Measurements from ENCODE around the gene MRTFA. TPM values are rescaled to one million over a fixed set of nuclear protein-coding genes. Genes with fewer than 3 reads are reported as not detected.
"Not testable (repeated sequence)": the region's sequence is repeated elsewhere in the genome, so short reads cannot be mapped to it uniquely, and the experiment has no call there.

MRTFA gene
- total and polyA plus RNA-seq, 3 donors from 2014 or later = 59.5 to 162 (median 158) TPM

GRCh38 chr22:40633036-40633435 lies 3.5 kb downstream of the MRTFA start:
- peaks cover 15% of the 10 kb centered on the region for H3K4me1 ChIP-seq
- 97 to 98% methylated on average over 3 of the region's 3 CpGs for WGBS, 2 donors
- intact Hi-C loops (cut with DNase I; ENCODE audit: low total_unique reads) = no loop called here

GRCh38 chr22:40631925-40632324 lies 4.6 kb downstream of the MRTFA start:
- Histone ChIP-seq H3K27me3 (no peaks in the 10 kb centered on the region), H3K27ac (no peak overlapping the region), H3K4me1 (peaks cover 18% of the 10 kb centered on the region), H3K9me3 (no peaks in the 10 kb centered on the region), H3K4me3 (no peak overlapping the region), H3K36me3 (ENCODE audit: low read depth, missing control alignments) (no peaks in the 10 kb centered on the region)
- no peak for DNase-seq
- 92 to 100% methylated on average over 2 of the region's 2 CpGs for WGBS, 2 donors
- TF ChIP-seq POLR2A (IDR thresholded peaks at IDR 0.05) = no peak
- TF ChIP-seq CTCF (IDR thresholded peaks at IDR 0.05) = no peak
- intact Hi-C loops (cut with DNase I; ENCODE audit: low total_unique reads) = no loop called here

More at GRCh38 chr22:40633036-40633435, 3.5 kb downstream of the MRTFA start:
- Histone ChIP-seq H3K4me3 (no peak overlapping the region), H3K27me3 (no peaks in the 10 kb centered on the region), H3K36me3 (ENCODE audit: low read depth, missing control alignments) (no peaks in the 10 kb centered on the region), H3K9me3 (no peaks in the 10 kb centered on the region), H3K27ac (no peak overlapping the region)
- TF ChIP-seq CTCF (IDR thresholded peaks at IDR 0.05) = no peak
- TF ChIP-seq POLR2A (IDR thresholded peaks at IDR 0.05) = no peak
- DNase-seq = no peak

DNA sequence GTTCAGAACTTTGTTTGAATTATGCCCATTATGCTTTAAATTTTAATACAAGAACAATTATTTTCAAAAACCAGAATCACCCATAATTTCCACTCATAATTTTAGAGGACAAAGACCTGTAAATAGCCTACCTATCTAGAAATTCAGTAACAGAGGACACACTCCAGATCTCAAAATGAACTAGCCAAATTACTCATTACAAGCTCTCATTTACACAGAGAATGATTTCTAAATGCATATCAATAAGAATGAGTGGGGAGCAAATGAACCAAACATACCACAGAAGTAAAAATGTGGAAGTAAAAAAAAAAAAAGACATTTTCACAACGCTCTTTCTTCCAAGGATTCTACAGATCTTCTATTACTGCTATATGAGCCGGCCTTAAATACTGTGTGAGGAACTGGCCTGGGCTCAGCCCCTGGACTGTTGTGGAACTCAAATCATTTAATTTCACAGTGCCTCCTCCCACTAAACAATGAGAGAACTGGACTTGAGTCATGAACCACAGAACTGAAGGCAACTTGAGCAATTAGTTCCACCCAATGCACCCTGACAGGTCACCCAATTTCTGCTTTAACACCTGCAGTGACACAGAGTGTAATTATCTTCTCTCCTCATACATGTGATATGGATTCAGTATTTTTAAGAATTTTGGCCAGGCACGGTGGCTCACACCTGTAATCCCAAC lies 8.0 kb downstream of the MRTFA start:
- peaks cover 11% of the 10 kb centered on the region for H3K4me1 ChIP-seq
- 80 to 84% methylated on average over 3 of the region's 3 CpGs for WGBS, 2 donors
- no peak overlapping the region for H3K27ac ChIP-seq
- H3K36me3 ChIP-seq (ENCODE audit: low read depth, missing control alignments) = no peaks in the 10 kb centered on the region
- H3K27me3 ChIP-seq = no peaks in the 10 kb centered on the region
- H3K9me3 ChIP-seq = no peaks in the 10 kb centered on the region
- intact Hi-C loops (cut with DNase I; ENCODE audit: low total_unique reads) = no loop called here
- no peak overlapping the region for H3K4me3 ChIP-seq
- no peak for DNase-seq
- TF ChIP-seq CTCF (IDR thresholded peaks at IDR 0.05) = no peak
- TF ChIP-seq POLR2A (IDR thresholded peaks at IDR 0.05) = no peak

GRCh38 chr22:40627612-40628011 lies 8.9 kb downstream of the MRTFA start:
- TF ChIP-seq CTCF (IDR thresholded peaks at IDR 0.05) (no peak), POLR2A (IDR thresholded peaks at IDR 0.05) (no peak)
- Histone ChIP-seq H3K27me3 (no peaks in the 10 kb centered on the region), H3K9me3 (no peaks in the 10 kb centered on the region), H3K4me1 (peaks cover 11% of the 10 kb centered on the region), H3K4me3 (no peak overlapping the region), H3K27ac (no peak overlapping the region), H3K36me3 (ENCODE audit: low read depth, missing control alignments) (no peaks in the 10 kb centered on the region)
- intact Hi-C loops (cut with DNase I; ENCODE audit: low total_unique reads) = no loop called here
- 61 to 73% methylated on average over 5 of the region's 5 CpGs for WGBS, 2 donors
- no peak for DNase-seq

DNA sequence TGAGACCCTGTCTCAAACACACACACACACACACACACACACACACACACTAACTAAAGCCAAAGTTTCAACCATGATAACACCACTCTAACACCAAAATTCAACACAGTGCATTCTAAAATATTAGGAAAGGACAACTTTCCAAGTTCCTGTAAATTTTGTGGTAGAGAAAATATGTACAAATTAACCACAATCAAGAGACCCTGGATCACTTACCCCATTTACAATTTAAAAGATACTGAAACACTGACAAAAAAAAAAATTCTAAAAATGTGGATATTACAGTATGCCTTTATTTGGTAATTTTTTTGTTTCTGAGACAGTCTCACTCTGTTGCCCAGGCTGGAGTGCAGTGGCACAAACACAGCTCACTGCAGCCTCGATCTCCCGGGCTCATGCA lies 9.7 kb downstream of the MRTFA start:
- no peak overlapping the region for H3K4me3 ChIP-seq
- 75 to 77% methylated on average over 2 of the region's 2 CpGs for WGBS, 2 donors
- no peak for TF ChIP-seq CTCF (IDR thresholded peaks at IDR 0.05)
- no peak for DNase-seq
- H3K36me3 ChIP-seq (ENCODE audit: low read depth, missing control alignments) = no peaks in the 10 kb centered on the region
- H3K27me3 ChIP-seq = no peaks in the 10 kb centered on the region
- peaks cover 11% of the 10 kb centered on the region for H3K4me1 ChIP-seq
- no peaks in the 10 kb centered on the region for H3K9me3 ChIP-seq
- peak overlapping the region in 1 of 2 donors; percentile 14 for H3K27ac ChIP-seq
- intact Hi-C loops (cut with DNase I; ENCODE audit: low total_unique reads) = no loop called here

GRCh38 chr22:40625794-40626193 lies 10.7 kb downstream of the MRTFA start:
- H3K27me3 ChIP-seq; H3K9me3 ChIP-seq; H3K4me3 ChIP-seq; DNase-seq; H3K36me3 ChIP-seq (ENCODE audit: low read depth, missing control alignments); H3K27ac ChIP-seq; intact Hi-C loops (cut with DNase I; ENCODE audit: low total_unique reads): not testable (repeated sequence)
- peaks cover 11% of the 10 kb centered on the region for H3K4me1 ChIP-seq
- 90 to 95% methylated on average over 3 of the region's 3 CpGs for WGBS, 2 donors

DNA sequence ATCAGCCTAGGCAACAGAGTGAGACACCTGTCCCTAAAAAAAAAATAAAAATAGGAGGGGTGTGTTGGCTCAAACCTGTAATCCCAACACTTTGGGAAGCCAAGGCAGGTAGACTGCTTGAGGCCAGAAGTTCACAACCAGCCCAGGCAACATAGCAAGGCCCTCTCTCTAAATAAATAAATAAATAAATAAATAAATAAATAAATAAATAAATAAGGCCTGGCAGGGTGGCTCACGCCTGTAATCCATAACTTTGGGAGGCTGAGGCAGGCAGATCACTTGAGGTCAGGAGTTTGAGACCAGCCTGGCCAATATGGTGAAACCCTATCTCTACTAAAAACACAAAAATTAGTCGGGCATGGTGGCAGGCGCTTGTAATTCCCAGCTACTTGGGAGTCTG lies 11.2 kb downstream of the MRTFA start:
- H3K27ac ChIP-seq; H3K27me3 ChIP-seq; H3K36me3 ChIP-seq (ENCODE audit: low read depth, missing control alignments); H3K4me3 ChIP-seq; intact Hi-C loops (cut with DNase I; ENCODE audit: low total_unique reads); H3K9me3 ChIP-seq: not testable (repeated sequence)
- WGBS, 2 donors = 90 to 93% methylated on average over 3 of the region's 3 CpGs
- DNase-seq = peak; percentile 6
- H3K4me1 ChIP-seq = peaks cover 11% of the 10 kb centered on the region
